ENCODE results near the gene SCARB2.
"Not testable (repeated sequence)": the region's sequence is repeated elsewhere in the genome, so short reads cannot be mapped to it uniquely, and the experiment has no call there.

Gene SCARB2, protein sequence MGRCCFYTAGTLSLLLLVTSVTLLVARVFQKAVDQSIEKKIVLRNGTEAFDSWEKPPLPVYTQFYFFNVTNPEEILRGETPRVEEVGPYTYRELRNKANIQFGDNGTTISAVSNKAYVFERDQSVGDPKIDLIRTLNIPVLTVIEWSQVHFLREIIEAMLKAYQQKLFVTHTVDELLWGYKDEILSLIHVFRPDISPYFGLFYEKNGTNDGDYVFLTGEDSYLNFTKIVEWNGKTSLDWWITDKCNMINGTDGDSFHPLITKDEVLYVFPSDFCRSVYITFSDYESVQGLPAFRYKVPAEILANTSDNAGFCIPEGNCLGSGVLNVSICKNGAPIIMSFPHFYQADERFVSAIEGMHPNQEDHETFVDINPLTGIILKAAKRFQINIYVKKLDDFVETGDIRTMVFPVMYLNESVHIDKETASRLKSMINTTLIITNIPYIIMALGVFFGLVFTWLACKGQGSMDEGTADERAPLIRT

DNA sequence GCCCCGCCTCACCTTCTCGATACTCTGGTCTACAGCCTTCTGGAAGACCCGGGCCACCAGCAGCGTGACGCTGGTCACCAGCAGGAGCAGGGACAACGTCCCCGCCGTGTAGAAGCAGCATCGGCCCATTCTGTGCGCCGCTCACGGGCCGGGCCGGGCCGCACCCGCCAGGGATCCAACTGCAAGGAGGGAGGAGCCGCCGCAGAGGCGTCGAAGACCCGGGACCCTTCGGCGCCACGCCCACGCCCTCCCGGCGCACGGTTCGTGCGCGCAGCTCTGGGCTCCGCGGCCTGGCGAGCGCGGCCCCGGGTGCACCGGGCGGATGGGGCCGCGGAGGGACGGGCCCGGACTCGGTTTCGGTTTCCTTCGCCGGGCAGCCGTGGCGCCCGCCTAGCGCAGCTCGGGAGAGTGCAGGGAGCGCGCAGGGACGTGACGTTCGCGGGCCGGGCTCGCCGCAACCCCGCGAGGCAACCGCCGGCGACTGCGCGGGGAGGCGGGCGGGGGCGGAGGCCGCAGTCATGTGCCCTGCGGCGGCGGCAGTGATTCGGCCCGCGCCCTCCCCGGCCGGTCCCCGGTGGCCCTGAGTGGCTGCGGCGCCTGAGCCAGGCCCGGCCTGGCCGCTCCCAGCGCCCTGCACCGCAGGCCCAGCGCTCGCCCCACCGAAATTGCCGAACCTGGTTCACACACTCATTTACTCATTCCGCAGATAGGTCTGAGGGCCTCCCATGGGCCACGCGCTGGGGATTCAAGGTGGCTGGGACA, at the start of gene SCARB2:
Gene SCARB2, minus strand, starts transcription at position 410 of the 762 bp plus-strand sequence. Its CDS starts 281 bp downstream, at position 129.
- DNase-seq: peak; percentile 72

DNA sequence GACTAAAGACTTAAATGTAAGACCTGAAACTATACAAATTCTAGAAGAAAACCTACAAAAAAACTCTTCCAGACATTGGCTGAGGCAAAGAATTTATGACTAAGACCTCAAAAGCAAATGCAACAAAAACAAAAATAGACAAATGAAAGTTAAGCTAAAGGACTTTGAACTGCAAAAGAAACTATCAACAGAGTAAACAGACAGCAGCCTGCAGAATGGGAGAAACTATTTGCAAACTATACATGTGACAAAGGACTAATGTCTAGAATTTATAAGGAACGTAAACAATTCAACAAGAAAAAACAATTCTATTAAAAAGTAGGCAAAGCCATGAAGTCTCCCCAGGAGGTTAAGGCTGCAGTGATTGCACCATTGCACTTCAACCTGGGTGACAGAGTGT, 46.9 kb upstream of the SCARB2 start:
- no peak for DNase-seq

DNA sequence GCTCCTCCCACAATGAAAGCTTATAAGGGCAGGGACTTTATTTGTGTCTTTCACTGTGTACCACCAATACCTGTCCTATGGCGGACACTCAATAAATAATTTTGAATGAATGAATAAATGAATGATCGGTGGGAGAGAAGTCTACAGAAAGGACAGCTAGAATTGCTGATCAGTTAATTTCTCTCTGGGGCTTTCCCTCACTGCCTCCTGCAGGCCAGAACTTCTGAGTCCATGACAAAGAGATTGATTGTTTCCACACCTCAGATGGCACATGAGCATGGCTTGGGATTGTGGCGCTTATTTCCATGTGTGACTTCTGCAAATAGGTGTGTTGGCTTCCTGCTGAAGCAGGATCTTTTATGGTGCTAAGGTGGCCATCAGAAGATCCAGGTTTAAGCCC, 44.2 kb upstream of the SCARB2 start:
- no peak for DNase-seq

DNA sequence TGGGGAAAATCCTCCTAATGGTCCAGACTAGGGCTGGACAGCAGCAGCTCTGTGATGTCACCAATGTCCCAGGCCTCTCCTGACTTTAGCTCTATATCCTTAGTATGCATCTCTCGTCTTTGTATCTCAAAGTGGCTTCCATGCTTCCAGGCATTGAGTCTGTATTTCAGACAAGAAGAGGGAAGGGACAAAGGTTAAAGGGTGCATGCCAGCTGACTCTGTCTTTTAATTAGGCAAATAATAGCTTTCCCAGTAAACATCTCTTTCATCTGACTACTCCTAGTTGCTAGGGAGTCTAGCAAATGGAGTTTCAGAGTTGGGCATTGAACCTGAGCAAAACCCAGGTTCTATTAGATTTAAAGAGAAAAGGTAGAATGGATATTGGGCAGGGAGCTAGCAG, 43.3 kb upstream of the SCARB2 start:
- no peak for DNase-seq

DNA sequence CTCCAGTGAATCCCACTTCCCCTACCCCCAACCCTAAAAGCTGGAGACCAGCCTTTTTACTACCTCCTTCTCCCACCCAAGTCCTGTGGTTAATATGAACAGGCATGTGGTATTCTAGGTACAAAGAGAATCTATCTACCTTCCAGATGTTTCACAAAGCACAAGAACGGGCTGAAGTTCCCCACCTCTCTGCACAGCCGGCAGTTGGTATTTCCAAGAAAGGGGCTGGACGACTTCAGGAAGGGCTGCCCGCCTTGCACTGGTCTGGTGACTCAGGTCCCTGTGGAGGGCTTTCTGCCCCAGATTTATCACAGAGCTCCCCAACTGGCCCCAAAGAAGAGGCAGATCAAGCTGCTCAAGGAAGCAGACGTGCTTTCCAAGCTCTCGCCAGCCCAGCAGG, 42.4 kb upstream of the SCARB2 start:
- DNase-seq: no peak

DNA sequence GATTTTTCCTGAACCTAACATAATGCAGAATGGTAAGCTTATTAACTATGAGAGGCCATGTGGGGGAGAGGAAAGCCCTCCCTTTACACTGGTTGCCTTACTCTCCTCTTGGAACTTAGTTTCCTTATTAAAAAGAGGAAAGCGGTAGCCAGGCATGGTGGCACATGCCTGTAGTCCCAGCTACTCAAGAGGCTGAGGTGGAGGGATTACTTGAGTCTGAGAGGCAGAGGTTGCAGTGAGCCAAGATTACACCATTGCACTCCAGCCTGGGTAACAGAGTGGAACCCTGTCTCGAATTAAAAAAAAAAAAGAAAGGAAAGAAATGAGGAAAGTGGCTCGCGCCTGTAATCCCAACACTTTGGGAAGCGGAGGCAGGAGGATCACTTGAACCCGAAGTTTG, 39.9 kb upstream of the SCARB2 start:
- no peak for DNase-seq

DNA sequence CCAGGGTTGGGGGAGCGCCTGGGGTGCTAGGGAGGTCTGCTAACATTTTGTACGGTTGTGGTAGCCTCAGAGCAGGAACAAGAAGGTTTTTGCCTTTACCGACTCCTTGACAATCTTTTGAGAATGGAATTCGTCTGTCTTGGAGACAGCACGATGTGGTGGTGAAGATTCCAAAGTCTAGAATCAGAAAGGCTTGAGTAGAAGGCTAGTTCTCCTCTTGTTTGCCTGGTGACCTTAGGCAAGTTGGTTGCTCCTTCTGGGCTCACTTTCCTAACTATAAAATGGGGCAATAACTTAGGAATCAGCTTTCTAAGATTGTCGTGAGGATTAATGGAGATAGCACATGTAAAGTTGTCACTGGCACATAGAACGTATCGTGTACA, 38.6 kb upstream of the SCARB2 start:
- DNase-seq: no peak

DNA sequence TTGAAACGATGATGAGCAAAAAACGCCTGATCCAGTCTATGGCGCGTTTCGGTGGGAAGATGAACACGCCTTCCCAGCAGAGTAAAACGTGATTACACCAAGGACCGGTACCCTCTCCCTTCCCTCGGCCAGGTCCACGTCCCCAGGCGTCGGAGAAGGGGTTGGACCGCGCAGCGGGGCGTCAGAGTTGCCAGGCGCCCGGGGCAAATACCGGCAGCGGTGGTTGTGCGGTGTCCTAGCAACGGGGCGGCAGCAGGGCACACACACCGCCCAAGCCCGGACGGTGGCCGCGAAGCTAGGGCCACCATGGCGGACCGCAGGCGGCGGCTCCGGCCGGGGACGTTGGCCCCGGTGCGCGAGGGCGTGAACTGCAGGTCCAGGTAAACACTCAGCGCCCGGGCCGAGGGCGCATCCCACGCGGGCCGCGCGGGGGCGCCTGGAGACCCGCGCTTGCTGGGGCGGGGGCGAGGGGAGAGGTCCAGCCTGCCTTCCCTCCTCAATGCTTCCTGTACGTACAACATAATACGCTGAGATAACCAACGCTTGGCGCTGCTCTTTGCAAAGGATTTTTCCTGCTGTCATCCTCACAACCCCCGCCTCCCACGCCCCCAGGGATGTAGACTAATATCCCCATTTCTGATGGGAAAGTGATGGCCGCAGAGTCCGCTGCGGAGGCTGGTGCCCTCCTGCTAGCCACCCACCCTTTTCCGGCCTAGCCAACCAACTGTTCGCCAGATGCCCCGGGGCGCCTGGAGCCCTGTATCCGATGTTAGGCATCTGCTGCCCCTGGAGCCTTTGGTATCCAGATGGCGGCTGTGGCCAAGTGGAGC, 38.0 kb upstream of the SCARB2 start, which contains the start of gene FAM47E:
Gene FAM47E, plus strand, starts transcription at position 281 of the 830 bp plus-strand sequence. Its CDS starts 26 bp downstream, at position 307.
- peak; percentile 11 for DNase-seq

DNA sequence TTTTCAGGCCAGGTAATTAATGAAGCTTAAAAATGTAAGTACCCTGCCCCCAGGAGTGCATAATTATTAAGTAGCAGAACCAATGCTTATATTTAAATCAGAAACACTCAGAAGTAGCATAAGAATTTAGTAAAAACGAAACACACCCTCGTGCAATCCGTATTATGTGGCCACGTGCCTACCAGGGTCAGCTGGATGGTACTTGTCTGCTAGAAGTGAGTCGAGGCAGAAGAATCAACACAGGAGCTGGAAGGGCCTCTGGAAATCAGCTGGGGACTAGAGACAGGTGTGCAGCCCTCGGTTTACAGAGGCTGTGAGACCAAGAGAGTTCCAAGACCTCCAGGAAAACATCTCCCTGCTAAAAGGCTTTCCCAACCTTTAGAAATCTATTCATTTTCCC, 37.3 kb upstream of the SCARB2 start:
- no peak for DNase-seq

DNA sequence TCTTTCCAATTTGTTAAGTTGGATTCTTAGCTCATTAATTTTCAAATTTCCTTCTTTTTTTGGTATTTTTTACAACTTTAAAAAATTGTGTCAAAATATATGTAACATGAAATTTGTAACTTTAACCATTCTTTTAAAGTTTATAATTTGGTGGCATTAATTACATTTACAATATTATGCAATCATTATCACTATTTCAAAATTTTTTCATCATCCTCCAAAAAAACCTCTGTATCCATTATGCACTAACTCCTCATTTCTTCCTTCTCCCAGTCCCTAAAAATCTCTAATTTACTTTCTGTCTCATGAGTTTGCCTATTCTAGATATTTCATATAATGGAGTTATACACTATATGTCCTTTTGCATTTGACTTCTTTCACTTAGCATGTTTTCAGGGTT, 33.2 kb upstream of the SCARB2 start:
- DNase-seq: no peak

DNA sequence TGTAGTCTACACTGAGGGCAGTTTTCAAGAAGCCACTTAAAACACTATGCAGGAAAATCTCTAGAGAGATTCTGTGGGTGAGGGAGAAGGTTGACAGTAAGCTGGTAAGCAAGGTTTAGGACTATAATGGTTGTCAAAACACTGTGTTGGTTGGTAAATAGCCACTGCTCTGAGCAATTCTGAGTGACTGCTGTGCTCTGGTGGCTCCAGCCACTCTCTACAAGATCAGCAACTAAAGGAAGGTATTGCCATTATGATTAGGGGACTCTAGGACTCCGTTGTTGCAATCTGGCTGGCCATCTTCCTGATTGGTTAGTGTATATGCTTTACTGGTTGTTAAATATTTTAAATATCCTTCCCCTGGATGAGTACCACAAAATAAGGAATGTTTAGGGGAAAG, 32.4 kb upstream of the SCARB2 start:
- DNase-seq: no peak

DNA sequence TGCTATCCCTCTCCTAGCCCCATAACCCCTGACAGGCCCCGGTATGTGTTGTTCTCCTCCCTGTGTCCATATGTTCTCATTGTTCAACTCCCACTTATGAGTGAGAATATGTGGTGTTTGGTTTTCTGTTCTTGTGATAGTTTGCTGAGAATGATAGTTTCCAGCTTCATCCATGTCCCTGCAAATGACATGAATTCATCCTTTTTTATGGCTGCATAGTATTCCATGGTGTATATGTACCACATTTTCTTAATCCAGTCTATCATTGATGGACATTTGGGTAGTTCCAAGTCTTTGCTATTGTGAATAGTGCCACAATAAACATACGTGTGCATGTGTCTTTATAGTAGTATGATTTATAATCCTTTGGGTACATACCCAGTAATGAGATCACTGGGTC, 30.3 kb upstream of the SCARB2 start:
- DNase-seq: not testable (repeated sequence)

DNA sequence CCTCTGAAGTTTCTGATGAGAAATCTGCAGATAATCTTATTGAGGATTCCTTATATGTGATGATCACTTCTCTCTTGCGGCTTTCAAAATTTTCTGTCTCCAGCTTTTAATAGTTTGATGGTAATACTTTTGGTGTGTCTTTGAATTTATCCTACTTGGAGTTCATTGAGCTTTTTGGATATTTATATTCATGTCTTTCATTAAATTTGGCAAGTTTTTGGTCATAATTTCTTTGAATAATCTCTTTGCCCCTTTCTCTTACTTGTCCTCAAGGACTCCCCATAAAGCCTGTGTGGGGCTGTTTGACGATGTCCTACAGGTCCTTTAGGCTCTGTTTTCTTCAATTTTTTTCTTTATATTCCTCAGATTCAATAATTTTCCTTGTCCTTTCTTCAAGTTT, 26.6 kb upstream of the SCARB2 start:
- no peak for DNase-seq

DNA sequence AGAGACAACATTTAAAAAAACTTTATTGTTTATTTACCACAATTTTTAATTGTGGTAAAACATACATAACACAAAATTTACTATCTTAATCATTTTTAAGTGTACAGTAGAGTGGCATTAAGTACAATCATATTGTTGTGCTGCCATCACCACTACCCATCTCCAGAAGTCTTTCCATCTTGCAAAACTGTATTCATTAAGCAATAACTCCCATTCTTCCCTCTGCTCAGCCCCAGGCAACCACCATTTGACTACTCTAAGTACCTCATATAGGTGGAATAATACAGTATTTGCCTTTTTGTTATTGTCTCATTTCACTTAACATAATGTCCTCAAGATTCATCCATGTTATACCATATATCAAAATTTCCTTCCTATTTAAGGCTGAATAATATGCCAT, 25.1 kb upstream of the SCARB2 start:
- no peak for DNase-seq

DNA sequence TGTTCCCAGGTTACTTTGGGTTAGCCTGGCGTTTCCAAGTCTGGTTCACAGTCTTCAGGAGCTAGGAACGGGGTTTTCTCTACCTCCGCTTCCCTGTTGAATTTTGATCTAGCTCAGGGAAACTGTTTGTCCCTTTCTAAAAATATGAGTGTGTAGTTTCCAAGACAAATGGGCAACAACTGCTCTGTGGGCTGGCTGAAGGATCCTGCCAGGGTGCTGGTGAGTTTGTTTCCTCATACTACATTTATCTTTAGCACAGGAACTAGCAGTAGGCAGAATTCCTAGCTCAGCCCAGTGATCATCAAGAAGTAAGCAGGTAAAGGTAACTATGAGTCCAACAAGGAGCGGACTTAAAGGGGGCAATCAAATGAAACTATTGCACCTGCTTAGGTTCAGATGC, 24.6 kb upstream of the SCARB2 start:
- DNase-seq: no peak

DNA sequence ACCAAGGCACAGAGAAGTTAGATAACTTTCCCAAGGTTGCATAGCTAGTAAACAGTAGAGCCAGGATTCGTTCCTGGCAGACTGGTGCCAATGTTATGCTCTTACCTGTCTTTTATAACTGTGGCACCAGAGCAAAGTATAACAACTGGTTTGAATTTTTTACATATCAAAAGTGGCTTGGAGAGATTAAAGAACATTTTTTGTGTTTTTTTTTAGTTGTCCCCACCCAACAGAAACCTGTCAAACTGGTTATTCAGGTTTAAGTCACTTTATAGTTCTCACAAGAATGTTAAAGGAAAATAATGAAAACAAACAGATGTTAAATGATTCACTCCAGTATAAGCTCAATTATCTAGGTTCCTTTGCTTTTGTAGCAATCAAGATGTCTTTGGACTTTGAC, 22.3 kb upstream of the SCARB2 start:
- no peak for DNase-seq

DNA sequence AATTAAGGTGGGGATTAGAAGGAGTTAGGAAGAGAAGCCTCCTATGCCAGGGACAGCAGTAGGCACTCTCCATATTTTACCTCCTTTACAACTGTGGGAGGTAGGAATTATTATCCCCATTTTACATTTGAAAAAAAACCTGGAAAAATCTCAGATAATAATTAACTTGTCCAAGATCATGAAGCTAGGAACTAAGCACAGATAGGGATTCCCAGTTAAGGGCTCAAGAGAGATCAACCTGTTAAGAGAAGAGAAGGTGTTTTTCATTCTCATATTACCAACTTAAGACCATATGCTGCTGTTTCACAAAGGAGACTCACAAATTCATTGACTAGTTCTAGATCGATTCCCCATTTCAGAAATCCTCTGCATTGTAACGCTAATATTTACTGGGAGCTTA, 21.8 kb upstream of the SCARB2 start:
- no peak for DNase-seq

DNA sequence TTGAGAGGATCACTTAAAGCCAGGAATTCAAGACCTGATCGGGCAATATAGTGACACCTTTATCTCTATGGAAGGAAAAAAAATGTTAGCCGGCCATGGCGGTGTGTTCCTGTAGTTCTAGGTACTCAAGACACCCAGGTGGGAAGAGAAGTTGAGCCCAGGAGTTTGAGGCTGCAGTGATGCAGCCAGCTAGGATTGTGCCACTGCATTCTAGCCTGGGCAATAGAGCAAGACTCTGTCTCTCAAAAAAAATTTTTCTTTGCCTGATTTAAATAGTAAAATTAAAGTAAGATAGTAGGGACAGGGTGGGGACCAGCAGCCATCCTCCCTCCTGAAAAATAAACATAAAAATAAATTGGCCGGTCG, 21.0 kb upstream of the SCARB2 start:
- DNase-seq: no peak

DNA sequence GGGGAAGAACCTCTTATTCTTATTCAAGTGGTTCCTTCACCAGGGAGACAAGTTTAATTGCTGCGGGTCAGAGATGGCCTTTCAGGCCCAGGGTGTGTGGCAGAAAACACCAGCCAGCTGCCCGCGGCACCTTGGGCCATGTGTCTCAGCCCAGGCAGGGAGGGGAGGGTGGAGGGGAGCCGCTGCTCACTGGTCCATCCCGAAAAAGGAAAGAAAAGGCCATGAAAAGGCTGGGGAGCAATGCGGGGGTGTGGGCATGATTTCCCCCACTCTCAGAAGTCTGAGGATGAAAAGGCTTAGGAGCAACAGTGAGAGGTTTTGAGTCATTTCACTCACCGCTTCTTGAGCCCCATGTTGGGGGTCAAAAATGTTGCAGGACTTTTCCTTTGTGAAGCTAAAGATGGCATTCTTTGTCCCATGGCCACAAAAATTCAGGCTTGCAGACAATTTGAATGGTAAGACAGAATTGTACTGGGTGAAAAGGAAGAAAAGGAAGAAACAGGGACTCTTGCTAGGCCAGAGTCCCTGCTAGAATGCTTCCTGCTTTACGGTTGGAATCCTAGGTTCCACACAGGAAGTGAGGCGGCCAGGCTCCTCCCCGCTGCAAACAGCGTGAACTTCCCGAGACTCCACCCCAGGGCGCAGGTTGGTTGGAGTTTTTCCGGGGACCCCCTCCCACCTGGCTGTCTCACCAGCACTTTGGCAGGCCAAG, 20.5 kb upstream of the SCARB2 start:
- no peak for DNase-seq

DNA sequence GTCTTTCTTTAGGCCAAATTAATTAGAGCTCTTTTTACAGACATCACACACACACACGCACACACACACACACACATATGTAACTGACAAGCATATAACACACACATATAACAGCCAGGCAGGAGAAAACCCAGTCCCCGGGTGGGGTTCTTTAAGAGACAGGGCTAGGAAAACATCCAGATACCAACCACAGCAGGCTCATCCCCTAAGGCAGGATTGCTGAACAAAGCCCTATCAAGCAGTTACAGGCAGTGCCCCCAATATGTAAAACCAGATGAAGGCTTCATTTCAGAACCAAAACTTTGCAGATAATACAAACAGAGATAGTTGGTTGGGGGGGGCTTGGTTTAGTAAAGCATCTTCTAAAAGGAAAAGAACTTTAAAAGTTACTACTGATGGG, 19.9 kb upstream of the SCARB2 start:
- DNase-seq: no peak

DNA sequence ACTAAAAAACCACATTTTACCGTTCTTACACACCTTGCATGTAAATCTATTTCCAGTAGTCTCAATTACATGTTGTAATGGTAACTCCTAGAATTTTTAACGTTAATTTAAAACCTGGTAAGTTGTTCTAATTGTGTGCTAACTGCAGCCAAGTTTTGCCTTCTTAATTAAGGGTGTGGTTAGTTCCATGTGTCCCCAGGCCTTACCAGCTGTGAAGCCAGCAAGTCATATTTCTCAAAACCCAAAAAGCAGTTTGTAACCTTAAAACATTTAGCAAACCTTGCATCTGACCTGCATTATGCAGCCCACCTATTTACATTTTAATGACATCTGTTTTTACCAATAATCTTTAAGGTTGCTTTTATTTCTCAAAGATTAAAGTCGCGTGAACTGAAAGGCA, 19.5 kb upstream of the SCARB2 start:
- DNase-seq: no peak

DNA sequence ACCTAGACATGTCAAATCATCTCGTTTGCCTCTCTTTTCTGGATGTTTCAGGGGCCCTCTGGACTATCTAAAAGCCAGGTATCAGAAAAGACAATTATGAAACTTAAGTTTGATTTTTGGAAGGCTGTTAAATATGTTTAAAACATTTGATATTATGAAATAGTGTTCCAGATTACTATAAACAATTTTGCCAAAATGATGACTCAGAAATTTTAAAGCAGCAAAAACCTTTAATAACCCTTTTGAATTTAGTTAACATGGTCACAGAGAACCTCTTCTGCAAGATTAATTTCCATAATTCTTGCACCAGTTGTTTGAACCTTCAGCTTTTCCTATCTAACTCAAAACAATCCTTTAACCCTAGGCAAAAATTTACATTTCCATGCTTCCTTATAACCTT, 19.1 kb upstream of the SCARB2 start:
- no peak for DNase-seq

DNA sequence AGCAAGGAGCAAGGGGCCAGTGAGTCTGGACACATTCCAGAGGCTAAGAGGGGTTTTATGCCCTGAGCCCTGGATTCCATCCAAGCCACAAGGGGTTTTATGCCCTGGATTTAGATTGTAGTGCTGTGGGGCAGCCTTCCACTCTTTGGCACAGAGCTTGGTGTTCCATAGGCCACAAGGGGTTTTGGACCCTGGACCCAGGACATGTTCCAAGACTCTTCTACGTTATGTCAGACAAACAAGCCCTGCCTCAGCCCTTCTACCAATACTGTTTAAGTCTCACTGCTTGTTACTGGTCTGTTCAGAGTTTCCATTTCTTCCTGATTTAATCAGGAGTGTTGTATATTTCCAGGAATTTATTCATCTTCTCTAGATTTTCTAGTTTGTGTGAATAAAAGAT, 12.8 kb upstream of the SCARB2 start:
- no peak for DNase-seq
